Gastrocnemius medialis (tissue), 4 donors: ENCODE data around the gene TMEM101.

Experiments used
- CTCF ChIP-seq, 5 experiments: fragments of 450-650 bp in 3 of 5; fragments of 200-600 bp in 2 of 5; sonication (generic) in 2 of 5; IDR thresholded peaks in 4 of 5; conservative IDR thresholded peaks in 1 of 5; 1 replicate in 4 of 5; 2 replicates in 1 of 5; pipeline ENCODE4 v1.5.1; 2016 to 2019; ENCODE audit warnings: antibody characterized with exemption in 5 of 5, mild to moderate bottlenecking in 3 of 5, moderate library complexity in 3 of 5
- POLR2A ChIP-seq, 2 donors: fragments of 450-650 bp; IDR thresholded peaks; one replicate each; pipeline ENCODE4 v1.6.1; 2017; ENCODE audit warnings: antibody characterized with exemption in 2 of 2, mild to moderate bottlenecking in 2 of 2, moderate library complexity in 2 of 2

GRCh38 chr17:43995150-43995471 is 19.7 kb downstream of the TMEM101 start:
- no peak for TF ChIP-seq POLR2A (IDR thresholded peaks at IDR 0.05)
- peak in 1 of 5 experiments; percentile 6 for TF ChIP-seq CTCF (IDR thresholded peaks at IDR 0.05 in 4 of 5, conservative IDR thresholded peaks at IDR 0.05 in 1 of 5)
